COLO668 (cell line): ENCODE measurements around the gene COPS2.
"Not testable (repeated sequence)": the region's sequence is repeated elsewhere in the genome, so short reads cannot be mapped to it uniquely, and the experiment has no call there.

ENCODE experiments used
- DNase-seq: peaks from one replicate; lab custom pipeline; 2025; ENCODE audit not compliant: unreplicated experiment; lab: John Stamatoyannopoulos, UW

The COPS2 gene

GRCh38 chr15:49110158-49110944 is 45.0 kb downstream of the COPS2 start:
- DNase-seq = no peak

- DNase-seq = no peak
Observed at GRCh38 chr15:49103002-49103401, 52.4 kb downstream of the COPS2 start.

- DNase-seq = no peak
Observed at GRCh38 chr15:49101536-49101935, 53.9 kb downstream of the COPS2 start.

GRCh38 chr15:49096090-49096750 is 59.2 kb downstream of the COPS2 start:
- no peak for DNase-seq

GRCh38 chr15:49094923-49095322 is 60.5 kb downstream of the COPS2 start:
- DNase-seq = no peak

- DNase-seq = no peak
Observed at GRCh38 chr15:49093252-49094105, 61.9 kb downstream of the COPS2 start.

- DNase-seq = no peak
Observed at GRCh38 chr15:49088996-49089395, 66.4 kb downstream of the COPS2 start.

- DNase-seq = no peak
Observed at GRCh38 chr15:49085696-49086459, 69.5 kb downstream of the COPS2 start.

- no peak for DNase-seq
Observed at GRCh38 chr15:49084285-49084570, 71.2 kb downstream of the COPS2 start.

GRCh38 chr15:49083401-49084284 is 71.8 kb downstream of the COPS2 start:
- DNase-seq = no peak

- DNase-seq = no peak
Observed at GRCh38 chr15:49082960-49083359, 72.4 kb downstream of the COPS2 start.

- DNase-seq = no peak
Observed at GRCh38 chr15:49079340-49080039, 75.9 kb downstream of the COPS2 start.

GRCh38 chr15:49075881-49076280 is 79.5 kb downstream of the COPS2 start:
- no peak for DNase-seq

- not testable (repeated sequence) for DNase-seq
Observed at GRCh38 chr15:49074589-49075287, 80.7 kb downstream of the COPS2 start.
